T-cell (primary cell): ENCODE measurements around the gene IPMK. TPM values are rescaled to one million over a fixed set of nuclear protein-coding genes. Genes with fewer than 3 reads are reported as not detected.

ENCODE experiments used
- ATAC-seq, 4 experiments: fragments of 200-7000 bp in 3 of 4; fragments of 150-1000 bp in 1 of 4; cut with Tn5 transposase; replicated peaks in 1 of 4; 1 replicate in 3 of 4; 2 replicates in 1 of 4; pipeline ENCODE4 v1.10.0; 2021; ENCODE audit warnings: moderate library complexity in 3 of 4, mild to moderate bottlenecking in 2 of 4, moderate number of reproducible peaks in 1 of 4
- CTCF ChIA-PET, 2 donors: fragments of 300-600 bp; sonication (Branson Sonifier 250); formaldehyde crosslinking; loops; one replicate each; lab custom pipeline; 2022; ENCODE audit warnings: antibody characterized with exemption in 2 of 2; lab: Charles Lee
- POLR2A ChIA-PET, 2 donors: fragments of 300-600 bp; sonication (Branson Sonifier 250); formaldehyde crosslinking; loops; one replicate each; lab custom pipeline; 2022; ENCODE audit warnings: antibody characterized with exemption in 2 of 2; lab: Charles Lee
- DNase-seq, 35 experiments: peaks; one replicate each; pipeline versions ENCODE4 v3.0.0 to v3.0.0-alpha.2; 2013 to 2023
- H3K27ac ChIP-seq: one replicate; pipeline ENCODE4 v1.5.1; 2013; ENCODE audit warnings: low read length
- H3K27me3 ChIP-seq, 2 experiments: replicated peaks in 1 of 2; 1 replicate in 1 of 2; 2 replicates in 1 of 2; pipeline versions ENCODE4 v1.6.1 to v1.7.0; 2013; ENCODE audit warnings: low read length in 1 of 2, mixed read lengths in 1 of 2; ENCODE audit not compliant: control insufficient read depth in 2 of 2, insufficient read depth in 2 of 2; ENCODE audit errors: extremely low read depth in 1 of 2
- H3K36me3 ChIP-seq, 2 donors: 1 replicate in 1 of 2; 2 replicates in 1 of 2; pipeline versions ENCODE4 v1.6.1 to v1.7.0; 2013; ENCODE audit warnings: low read length in 1 of 2; ENCODE audit not compliant: control insufficient read depth in 2 of 2, insufficient read depth in 1 of 2; ENCODE audit errors: extremely low read depth in 1 of 2
- H3K4me1 ChIP-seq, 2 experiments: 1 replicate in 1 of 2; 2 replicates in 1 of 2; pipeline versions ENCODE4 v1.6.1 to v1.7.0; 2013; ENCODE audit warnings: low read length in 2 of 2, mixed read lengths in 1 of 2; ENCODE audit not compliant: insufficient read depth in 2 of 2, control insufficient read depth in 1 of 2; ENCODE audit errors: extremely low read depth in 1 of 2
- H3K4me3 ChIP-seq, 2 donors: 1 replicate in 1 of 2; 2 replicates in 1 of 2; pipeline versions ENCODE4 v1.5.1 to v1.7.0; 2013; ENCODE audit warnings: mild to moderate bottlenecking in 2 of 2, low read length in 1 of 2, moderate library complexity in 1 of 2; ENCODE audit not compliant: control insufficient read depth in 1 of 2; ENCODE audit errors: extremely low read depth in 1 of 2
- H3K9me3 ChIP-seq: 2 replicates; pipeline ENCODE4 v1.7.0; 2013
- H3K27ac Mint-ChIP-seq, 2 donors: one replicate each; pipeline ENCODE4 v1.8.0; 2020 to 2021; ENCODE audit warnings: mild to moderate bottlenecking in 2 of 2, mixed read lengths in 2 of 2
- H3K27me3 Mint-ChIP-seq, 2 donors: one replicate each; pipeline ENCODE4 v1.8.0; 2021 to 2022; ENCODE audit warnings: mixed read lengths in 2 of 2
- H3K36me3 Mint-ChIP-seq: one replicate; pipeline ENCODE4 v1.8.0; 2021; ENCODE audit warnings: mixed read lengths
- H3K4me1 Mint-ChIP-seq, 3 donors: one replicate each; pipeline ENCODE4 v1.8.0; 2020 to 2022; ENCODE audit warnings: mixed read lengths in 3 of 3, mild to moderate bottlenecking in 1 of 3
- H3K4me3 Mint-ChIP-seq, 3 donors: one replicate each; pipeline ENCODE4 v1.8.0; 2020 to 2022; ENCODE audit warnings: mild to moderate bottlenecking in 3 of 3, mixed read lengths in 3 of 3, moderate library complexity in 3 of 3
- H3K9me3 Mint-ChIP-seq, 3 donors: one replicate each; pipeline ENCODE4 v1.8.0; 2020 to 2022; ENCODE audit warnings: mixed read lengths in 3 of 3
- WGBS: methylation state at CpG from one replicate; pipeline ENCODE4 v1.1.5; 2013; ENCODE audit warnings: missing lambda C conversion rate; ENCODE audit not compliant: insufficient coverage; 5-methylcytosine and 5-hydroxymethylcytosine counted together
- total RNA-seq, 35 experiments: library from RNA in 6 of 35; stranded (reverse) in 6 of 35; fragments of 120-200 nt in 1 of 35; gene quantifications; one replicate each; pipeline versions ENCODE4 v1.2.1 to v1.2.4 and lab custom pipeline; 2013 to 2026

IPMK gene
- total RNA-seq, 5 donors from 2014 or later (not counting 1 experiment from before 2014, with no cell fraction given), result 3.7 to 5.3 (median 4.3) TPM

GRCh38 chr10:58220769-58221451, 46.8 kb downstream of the IPMK start:
- CTCF ChIA-PET, result interaction anchor here in 1 of 2 donors (0.6 kb wide), 1 partner anchor 8 kb away, joined by 5 read pairs; no protein-coding TSS in a partner anchor
- POLR2A ChIA-PET, result interaction anchor here in 1 of 2 donors (0.7 kb wide), 1 partner anchor 28 kb away, joined by 8 read pairs; no protein-coding TSS in a partner anchor
- Histone ChIP-seq H3K4me3 (no peak overlapping the region), H3K4me1 (no peaks in the 10 kb centered on the region), H3K27me3 (no peaks in the 10 kb centered on the region), H3K9me3 (no peaks in the 10 kb centered on the region), H3K36me3 (peaks cover 0 to 4% of the 10 kb centered on the region in 2 donors), H3K27ac (no peak overlapping the region)
- no CpG with 5 or more reads among the region's 2 CpGs for WGBS
- H3K27me3 Mint-ChIP-seq, result no peaks in the 10 kb centered on the region
- H3K27ac Mint-ChIP-seq, result no peak overlapping the region
- DNase-seq, result no peak
- peaks cover 33% of the 10 kb centered on the region for H3K36me3 Mint-ChIP-seq
- H3K9me3 Mint-ChIP-seq, result no peaks in the 10 kb centered on the region
- H3K4me3 Mint-ChIP-seq, result no peak overlapping the region
- no peak for ATAC-seq
- no peaks in the 10 kb centered on the region for H3K4me1 Mint-ChIP-seq

GRCh38 chr10:58219875-58220274, 47.8 kb downstream of the IPMK start:
- H3K27ac Mint-ChIP-seq, result no peak overlapping the region

GRCh38 chr10:58217612-58218011, 50.1 kb downstream of the IPMK start:
- no peak overlapping the region for H3K27ac Mint-ChIP-seq
- Histone ChIP-seq H3K36me3 (peaks cover 0 to 2% of the 10 kb centered on the region in 2 donors), H3K27me3 (no peaks in the 10 kb centered on the region), H3K4me3 (no peak overlapping the region), H3K27ac (no peak overlapping the region), H3K4me1 (peaks cover 0 to 4% of the 10 kb centered on the region in 2 experiments), H3K9me3 (no peaks in the 10 kb centered on the region)
- ChIA-PET CTCF (no interaction called here), POLR2A (no interaction called here)
- no peaks in the 10 kb centered on the region for H3K27me3 Mint-ChIP-seq
- DNase-seq, result no peak
- H3K36me3 Mint-ChIP-seq, result peaks cover 35% of the 10 kb centered on the region
- H3K9me3 Mint-ChIP-seq, result no peaks in the 10 kb centered on the region
- no peak for ATAC-seq
- H3K4me1 Mint-ChIP-seq, result peaks cover 6 to 15% (median 8%) of the 10 kb centered on the region in 3 donors
- no peak overlapping the region for H3K4me3 Mint-ChIP-seq
- no CpG with 5 or more reads among the region's 4 CpGs for WGBS

More at GRCh38 chr10:58219875-58220274, 47.8 kb downstream of the IPMK start:
- H3K4me3 ChIP-seq, result no peak overlapping the region
- Mint-ChIP-seq H3K36me3 (peaks cover 29% of the 10 kb centered on the region), H3K4me1 (peaks cover 0 to 2% (median 0%) of the 10 kb centered on the region in 3 donors), H3K27me3 (no peaks in the 10 kb centered on the region), H3K9me3 (no peaks in the 10 kb centered on the region), H3K4me3 (no peak overlapping the region)
- ATAC-seq (no peak), DNase-seq (no peak)
- H3K36me3 ChIP-seq, result peaks cover 0 to 5% of the 10 kb centered on the region in 2 donors
- ChIA-PET POLR2A (no interaction called here), CTCF (no interaction called here)
- no peaks in the 10 kb centered on the region for H3K9me3 ChIP-seq
- no peaks in the 10 kb centered on the region for H3K27me3 ChIP-seq
- no peak overlapping the region for H3K27ac ChIP-seq
- H3K4me1 ChIP-seq, result no peaks in the 10 kb centered on the region

GRCh38 chr10:58212622-58213021, 55.1 kb downstream of the IPMK start:
- peaks cover 52% of the 10 kb centered on the region for H3K36me3 Mint-ChIP-seq
- ChIA-PET POLR2A (no interaction called here), CTCF (no interaction called here)

GRCh38 chr10:58210160-58210559, 57.5 kb downstream of the IPMK start:
- Histone ChIP-seq H3K4me1 (peaks cover 2 to 7% of the 10 kb centered on the region in 2 experiments), H3K27me3 (no peaks in the 10 kb centered on the region), H3K27ac (no peak overlapping the region), H3K36me3 (peaks cover 0 to 5% of the 10 kb centered on the region in 2 donors), H3K9me3 (no peaks in the 10 kb centered on the region), H3K4me3 (no peak overlapping the region)
- Mint-ChIP-seq H3K36me3 (peaks cover 56% of the 10 kb centered on the region), H3K4me1 (peaks cover 7 to 27% (median 13%) of the 10 kb centered on the region in 3 donors), H3K9me3 (peaks cover 3 to 9% (median 4%) of the 10 kb centered on the region in 3 donors), H3K27me3 (no peaks in the 10 kb centered on the region), H3K27ac (no peak overlapping the region), H3K4me3 (no peak overlapping the region)
- ATAC-seq, result no peak
- ChIA-PET CTCF (no interaction called here), POLR2A (no interaction called here)
- DNase-seq, result no peak
- WGBS, result 94% methylated on average over 6 of the region's 6 CpGs

More at GRCh38 chr10:58212622-58213021, 55.1 kb downstream of the IPMK start:
- DNase-seq (peak in 1 of 35 experiments; percentile 10), ATAC-seq (peak in 3 of 4 experiments; percentile 30 to 74 (median 40))
- Mint-ChIP-seq H3K9me3 (peaks cover 0 to 4% (median 4%) of the 10 kb centered on the region in 3 donors), H3K4me3 (peak overlapping the region in 1 of 3 donors; percentile 33), H3K27ac (peak overlapping the region in 1 of 2 donors; percentile 68), H3K4me1 (peaks cover 7 to 27% (median 13%) of the 10 kb centered on the region in 3 donors), H3K27me3 (no peaks in the 10 kb centered on the region)
- Histone ChIP-seq H3K27ac (no peak overlapping the region), H3K9me3 (no peaks in the 10 kb centered on the region), H3K4me3 (no peak overlapping the region), H3K4me1 (peaks cover 2 to 7% of the 10 kb centered on the region in 2 experiments), H3K36me3 (peaks cover 0 to 7% of the 10 kb centered on the region in 2 donors), H3K27me3 (no peaks in the 10 kb centered on the region)
- 50% methylated on average over 2 of the region's 3 CpGs for WGBS

GRCh38 chr10:58209669-58210068, 58.0 kb downstream of the IPMK start:
- H3K9me3 Mint-ChIP-seq, result peaks cover 3 to 9% (median 4%) of the 10 kb centered on the region in 3 donors
- H3K4me3 ChIP-seq, result no peak overlapping the region
- WGBS, result 97% methylated on average over 3 of the region's 3 CpGs
- POLR2A ChIA-PET, result no interaction called here
- CTCF ChIA-PET, result no interaction called here
- peaks cover 51% of the 10 kb centered on the region for H3K36me3 Mint-ChIP-seq
- H3K4me3 Mint-ChIP-seq, result no peak overlapping the region
- H3K27me3 ChIP-seq, result no peaks in the 10 kb centered on the region
- H3K27ac Mint-ChIP-seq, result no peak overlapping the region
- DNase-seq, result no peak
- peaks cover 7 to 23% (median 13%) of the 10 kb centered on the region in 3 donors for H3K4me1 Mint-ChIP-seq
- no peaks in the 10 kb centered on the region for H3K27me3 Mint-ChIP-seq
- peaks cover 0 to 5% of the 10 kb centered on the region in 2 donors for H3K36me3 ChIP-seq
- H3K4me1 ChIP-seq, result peaks cover 2 to 7% of the 10 kb centered on the region in 2 experiments
- no peak overlapping the region for H3K27ac ChIP-seq
- H3K9me3 ChIP-seq, result no peaks in the 10 kb centered on the region
- no peak for ATAC-seq
